GM23338 (cell line): ENCODE results near the gene TMEM107. TPM values are rescaled to one million over a fixed set of nuclear protein-coding genes. Genes with fewer than 3 reads are reported as not detected.
A peak's percentile ranks its signal among the peaks of the same experiment; 100 is the strongest.

Source experiments
- ATAC-seq: fragments of 200-7000 bp; cut with Tn5 transposase; 3 replicates; pipeline ENCODE4 v1.9.1; 2020
- DNase-seq: peaks from one replicate; pipeline ENCODE4 v3.0.0-alpha.2; 2015; ENCODE audit warnings: low spot score
- H2AFZ ChIP-seq: fragments of 200-600 bp; sonication (generic); 2 replicates; pipeline ENCODE4 v1.8.0; 2016; ENCODE audit warnings: antibody characterized with exemption, mild to moderate bottlenecking, moderate library complexity
- H3F3A ChIP-seq: fragments of 200-600 bp; sonication (generic); replicated peaks from 2 replicates; pipeline ENCODE4 v1.8.0; 2017; ENCODE audit warnings: antibody characterized with exemption, mixed run types, low read depth
- H3K27ac ChIP-seq: fragments of 200-600 bp; sonication (generic); 2 replicates; pipeline ENCODE4 v1.6.1; 2016; ENCODE audit warnings: low read depth
- H3K27me3 ChIP-seq: fragments of 200-600 bp; sonication (generic); 2 replicates; pipeline ENCODE4 v1.8.0; 2016; ENCODE audit warnings: mild to moderate bottlenecking, mixed run types, moderate library complexity; ENCODE audit not compliant: insufficient read depth
- H3K36me3 ChIP-seq: fragments of 200-600 bp; sonication (generic); 2 replicates; pipeline ENCODE4 v1.8.0; 2016; ENCODE audit warnings: mild to moderate bottlenecking; ENCODE audit not compliant: insufficient read depth
- H3K4me1 ChIP-seq: fragments of 200-600 bp; sonication (generic); 2 replicates; pipeline ENCODE4 v1.8.0; 2016; ENCODE audit warnings: mild to moderate bottlenecking, moderate library complexity; ENCODE audit not compliant: insufficient read depth
- H3K4me2 ChIP-seq: fragments of 200-600 bp; sonication (generic); 2 replicates; pipeline ENCODE4 v1.7.1; 2017; ENCODE audit warnings: mixed run types
- H3K4me3 ChIP-seq: fragments of 200-600 bp; sonication (generic); 2 replicates; pipeline ENCODE4 v1.6.1; 2016; ENCODE audit warnings: mixed run types
- H3K79me2 ChIP-seq: fragments of 200-600 bp; sonication (generic); replicated peaks from 2 replicates; pipeline ENCODE4 v1.8.0; 2017; ENCODE audit warnings: mild to moderate bottlenecking; ENCODE audit not compliant: insufficient read depth
- H3K9me2 ChIP-seq: fragments of 200-600 bp; sonication (generic); 2 replicates; pipeline ENCODE4 v1.8.0; 2017; ENCODE audit not compliant: insufficient read depth
- H4K20me1 ChIP-seq: fragments of 200-600 bp; sonication (generic); replicated peaks from 2 replicates; pipeline ENCODE4 v1.8.0; 2017; ENCODE audit warnings: mild to moderate bottlenecking; ENCODE audit not compliant: insufficient read depth
- H3K27ac Mint-ChIP-seq: 2 replicates; pipeline ENCODE4 v1.8.0; 2020; ENCODE audit warnings: inconsistent platforms, mild to moderate bottlenecking, moderate library complexity, mixed read lengths
- H3K27me3 Mint-ChIP-seq: 3 replicates; pipeline ENCODE4 v1.8.0; 2022; ENCODE audit warnings: low read depth, mild to moderate bottlenecking, moderate library complexity, mixed read lengths, inconsistent platforms; ENCODE audit not compliant: insufficient read depth, poor library complexity
- H3K36me3 Mint-ChIP-seq: 3 replicates; pipeline ENCODE4 v1.8.0; 2021; ENCODE audit warnings: low read depth, mild to moderate bottlenecking, inconsistent platforms, moderate library complexity, mixed read lengths
- H3K4me1 Mint-ChIP-seq: 3 replicates; pipeline ENCODE4 v1.8.0; 2020; ENCODE audit warnings: mild to moderate bottlenecking, inconsistent platforms, mixed read lengths
- H3K4me3 Mint-ChIP-seq: 3 replicates; pipeline ENCODE4 v1.8.0; 2021; ENCODE audit warnings: moderate library complexity, mild to moderate bottlenecking, inconsistent platforms, mixed read lengths
- H3K9me3 Mint-ChIP-seq: 3 replicates; pipeline ENCODE4 v1.8.0; 2020; ENCODE audit warnings: moderate library complexity, mild to moderate bottlenecking, inconsistent platforms, mixed read lengths
- CREB1 ChIP-seq: fragments of 250-450 bp; sonication (Bioruptor Pico); IDR thresholded peaks from 2 replicates; pipeline ENCODE4 v1.5.0; 2020; ENCODE audit warnings: low read depth, mild to moderate bottlenecking, moderate library complexity
- CTCF ChIP-seq, 2 experiments: fragments of 200-600 bp in 1 of 2; sonication (generic) in 1 of 2; conservative IDR thresholded peaks; 2 replicates each; pipeline versions ENCODE4 v1.5.1 to v1.6.1; 2016 to 2017; ENCODE audit warnings: antibody characterized with exemption in 2 of 2, low read depth in 2 of 2, mild to moderate bottlenecking in 2 of 2, moderate library complexity in 1 of 2
- ETS1 ChIP-seq: IDR thresholded peaks from 2 replicates; pipeline ENCODE4 v1.6.1; 2016; ENCODE audit warnings: antibody characterized with exemption
- EZH2phosphoT487 ChIP-seq: fragments of 200-600 bp; sonication (generic); IDR thresholded peaks from one replicate; pipeline ENCODE4 v1.8.1; 2018; ENCODE audit warnings: antibody characterized with exemption; ENCODE audit not compliant: unreplicated experiment
- NANOG ChIP-seq: IDR thresholded peaks from 2 replicates; pipeline ENCODE4 v1.6.1; 2016; ENCODE audit warnings: antibody characterized with exemption, borderline replicate concordance
- POLR2AphosphoS5 ChIP-seq: IDR thresholded peaks from 2 replicates; pipeline ENCODE4 v1.6.1; 2016; ENCODE audit warnings: antibody characterized with exemption, low read depth
- STAT1 ChIP-seq: IDR thresholded peaks from one replicate; pipeline ENCODE4 v1.6.1; 2016; ENCODE audit warnings: antibody characterized with exemption; ENCODE audit not compliant: unreplicated experiment
- ZNF114 ChIP-seq: fragments of 250-450 bp; sonication (Bioruptor Pico); IDR thresholded peaks from 2 replicates; pipeline ENCODE4 v1.5.0; 2020; ENCODE audit warnings: mild to moderate bottlenecking, moderate library complexity
- ZNF331 ChIP-seq: fragments of 250-450 bp; sonication (Bioruptor Pico); IDR thresholded peaks from 2 replicates; pipeline ENCODE4 v1.5.0; 2020; ENCODE audit warnings: low read depth, mild to moderate bottlenecking, moderate library complexity
- ZNF462 ChIP-seq: fragments of 250-450 bp; sonication (Bioruptor Pico); IDR thresholded peaks from 2 replicates; pipeline ENCODE4 v1.5.0; 2020; ENCODE audit warnings: mild to moderate bottlenecking, moderate library complexity
- polyA plus RNA-seq: library from polyadenylated mRNA; unstranded; fragments of >200 nt; fragmentation: Nextera tagmentation; extraction: Ambion mirVana; gene quantifications from 2 replicates; pipeline ENCODE4 v1.2.1, GENCODE V29; 2016
- total RNA-seq: library from RNA; depleted of rRNA; stranded (reverse); fragments of >200 nt; shearing (Covaris generic); gene quantifications from 2 replicates; pipeline ENCODE4 v1.2.3, GENCODE V29; 2014

The TMEM107 gene
- total and polyA plus RNA-seq, 2 experiments from 2014 or later: 10.8 to 20.4 TPM

GRCh38 chr17:8221663-8222379, 45.6 kb upstream of the TMEM107 start:
- peaks cover 31% of the 10 kb centered on the region for H3F3A ChIP-seq
- H3K27ac ChIP-seq: peak overlapping the region; percentile 43; the same call in 1 of the 2 replicates
- H3K4me1 Mint-ChIP-seq: peaks cover 6% of the 10 kb centered on the region
- peak overlapping the region; percentile 80 for H2AFZ ChIP-seq
- H4K20me1 ChIP-seq: no peaks in the 10 kb centered on the region
- no peaks in the 10 kb centered on the region for H3K4me1 ChIP-seq
- H3K4me3 ChIP-seq: peak overlapping the region; percentile 81
- H3K9me2 ChIP-seq: no peaks in the 10 kb centered on the region
- H3K79me2 ChIP-seq: no peaks in the 10 kb centered on the region
- H3K27me3 Mint-ChIP-seq: peaks cover 56% of the 10 kb centered on the region
- H3K36me3 Mint-ChIP-seq: peaks cover 17% of the 10 kb centered on the region
- no peaks in the 10 kb centered on the region for H3K36me3 ChIP-seq
- H3K27ac Mint-ChIP-seq: peak overlapping the region; percentile 99
- ATAC-seq: peak; percentile 28
- H3K9me3 Mint-ChIP-seq: peaks cover 30% of the 10 kb centered on the region
- H3K4me3 Mint-ChIP-seq: peak overlapping the region; percentile 95
- H3K4me2 ChIP-seq: peak overlapping the region; percentile 92
- TF ChIP-seq CREB1 (CRISPR knock-in tag): peak; percentile 35; the same call in 1 of the 2 replicates
- TF ChIP-seq ZNF331 (CRISPR knock-in tag): no peak
- peak; percentile 43 for TF ChIP-seq ETS1
- no peaks in the 10 kb centered on the region for H3K27me3 ChIP-seq
- peak; percentile 89 for DNase-seq

GRCh38 chr17:8220783-8221662, 44.8 kb upstream of the TMEM107 start:
- Histone ChIP-seq H4K20me1 (no peaks in the 10 kb centered on the region), H2AFZ (peak overlapping the region; percentile 83), H3K4me2 (peak overlapping the region; percentile 92), H3K27ac (peak overlapping the region; percentile 71), H3K36me3 (no peaks in the 10 kb centered on the region), H3K9me2 (no peaks in the 10 kb centered on the region), H3K4me3 (peak overlapping the region; percentile 81), H3K79me2 (no peaks in the 10 kb centered on the region), H3F3A (peaks cover 31% of the 10 kb centered on the region), H3K4me1 (no peaks in the 10 kb centered on the region), H3K27me3 (no peaks in the 10 kb centered on the region)
- Mint-ChIP-seq H3K36me3 (peaks cover 12% of the 10 kb centered on the region; the same call in 2 of the 3 replicates), H3K27ac (peak overlapping the region; percentile 99), H3K27me3 (peaks cover 48% of the 10 kb centered on the region), H3K9me3 (peaks cover 22% of the 10 kb centered on the region), H3K4me1 (peaks cover 6% of the 10 kb centered on the region), H3K4me3 (peak overlapping the region; percentile 95)
- DNase-seq (peak; percentile 92), ATAC-seq (peak; percentile 37)
- no peak for TF ChIP-seq ZNF114 (CRISPR knock-in tag)
- TF ChIP-seq EZH2phosphoT487: no peak
- no peak for TF ChIP-seq POLR2AphosphoS5
- peak; percentile 15 to 23; a peak in 1 of 4 replicates for TF ChIP-seq CTCF (conservative IDR thresholded peaks at IDR 0.05; ENCODE audit: low read depth in 2 of 2)
- TF ChIP-seq ZNF462 (CRISPR knock-in tag): no peak
- peak; percentile 80 for TF ChIP-seq CREB1 (CRISPR knock-in tag)
- no peak for TF ChIP-seq STAT1
- TF ChIP-seq NANOG: 0 out of 2 replicates have a peak, but pooled peaks have one; percentile 5
